DND-41 (cell line): ENCODE measurements around the gene UGGT2.

Experiments used
- EZH2 ChIP-seq: IDR thresholded peaks from 3 replicates; pipeline ENCODE4 v1.6.1; 2012; ENCODE audit warnings: borderline replicate concordance, low read depth, mild to moderate bottlenecking, moderate library complexity, low read length, inconsistent platforms; ENCODE audit not compliant: severe bottlenecking
- TF ChIP-seq, protein P1 (sequence below): IDR thresholded peaks from 2 replicates; pipeline ENCODE4 v1.5.1; 2012; ENCODE audit warnings: borderline replicate concordance, low read length, moderate library complexity, mild to moderate bottlenecking; ENCODE audit not compliant: poor library complexity, severe bottlenecking; ENCODE audit errors: extremely low read depth

DNA sequence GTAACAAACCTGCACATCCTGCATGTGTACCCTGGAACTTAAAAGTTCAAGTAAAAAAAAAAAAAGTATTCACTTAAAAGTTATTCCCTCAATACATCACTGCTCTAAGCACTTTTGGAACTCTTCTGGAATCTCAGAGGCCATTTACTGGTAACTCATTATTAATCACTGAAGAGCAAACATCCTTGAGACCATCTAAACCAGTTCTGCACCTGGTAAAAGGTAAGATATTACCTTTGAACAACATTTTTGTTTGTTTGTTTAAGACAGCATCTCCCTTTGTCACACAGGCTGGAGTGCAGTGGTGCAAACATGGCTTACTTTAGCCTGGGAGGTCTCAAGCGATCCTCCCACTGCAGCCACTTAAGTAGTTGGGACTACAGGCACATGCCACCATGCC is 16.7 kb downstream of the UGGT2 start:
- TF ChIP-seq, protein P1, sequence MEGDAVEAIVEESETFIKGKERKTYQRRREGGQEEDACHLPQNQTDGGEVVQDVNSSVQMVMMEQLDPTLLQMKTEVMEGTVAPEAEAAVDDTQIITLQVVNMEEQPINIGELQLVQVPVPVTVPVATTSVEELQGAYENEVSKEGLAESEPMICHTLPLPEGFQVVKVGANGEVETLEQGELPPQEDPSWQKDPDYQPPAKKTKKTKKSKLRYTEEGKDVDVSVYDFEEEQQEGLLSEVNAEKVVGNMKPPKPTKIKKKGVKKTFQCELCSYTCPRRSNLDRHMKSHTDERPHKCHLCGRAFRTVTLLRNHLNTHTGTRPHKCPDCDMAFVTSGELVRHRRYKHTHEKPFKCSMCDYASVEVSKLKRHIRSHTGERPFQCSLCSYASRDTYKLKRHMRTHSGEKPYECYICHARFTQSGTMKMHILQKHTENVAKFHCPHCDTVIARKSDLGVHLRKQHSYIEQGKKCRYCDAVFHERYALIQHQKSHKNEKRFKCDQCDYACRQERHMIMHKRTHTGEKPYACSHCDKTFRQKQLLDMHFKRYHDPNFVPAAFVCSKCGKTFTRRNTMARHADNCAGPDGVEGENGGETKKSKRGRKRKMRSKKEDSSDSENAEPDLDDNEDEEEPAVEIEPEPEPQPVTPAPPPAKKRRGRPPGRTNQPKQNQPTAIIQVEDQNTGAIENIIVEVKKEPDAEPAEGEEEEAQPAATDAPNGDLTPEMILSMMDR, result no peak
- TF ChIP-seq EZH2, result no peak
